ENCODE results near the gene GGNBP2.

DNA sequence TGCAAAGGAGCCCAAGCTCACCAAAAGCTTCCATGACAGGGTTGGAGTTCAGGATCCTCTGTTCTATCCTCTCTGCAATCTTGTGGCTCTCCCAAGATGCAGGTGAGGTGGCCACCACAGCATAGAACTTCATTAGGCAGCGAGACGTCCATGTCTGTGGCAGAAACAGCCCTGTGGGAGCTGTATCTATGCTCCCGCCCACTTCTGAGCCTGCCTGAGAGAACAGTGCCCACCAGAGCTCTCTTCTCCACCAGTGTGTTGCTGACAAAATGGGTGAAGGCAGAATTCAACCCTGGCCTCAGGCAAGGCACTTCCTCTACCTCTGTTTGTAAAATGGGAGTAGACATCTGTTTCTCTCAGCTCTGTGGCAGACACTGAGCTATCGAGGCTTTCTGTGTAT, 28.9 kb upstream of the GGNBP2 start:
- no peak for TF ChIP-seq EZH2 (IDR thresholded peaks at IDR 0.05; ENCODE audit: insufficient read depth, poor library complexity, severe bottlenecking)
- TF ChIP-seq EZH2phosphoT487 (IDR thresholded peaks at IDR 0.05; ENCODE audit: insufficient read depth, low read depth), result no peak
